Measurements from ENCODE around the gene SLC8A1.
A peak's percentile ranks its signal among the peaks of the same experiment; 100 is the strongest.

Gene SLC8A1

GRCh38 chr2:40228310-40228709 lies 223.6 kb downstream of the SLC8A1 start:
- no peak for DNase-seq (ENCODE audit: low spot score)

GRCh38 chr2:40227210-40227609 lies 224.7 kb downstream of the SLC8A1 start:
- DNase-seq (ENCODE audit: low spot score), result no peak

GRCh38 chr2:40226637-40227036 lies 225.3 kb downstream of the SLC8A1 start:
- no peak for DNase-seq (ENCODE audit: low spot score)

- DNase-seq (ENCODE audit: low spot score), result no peak
These were observed 226.2 kb downstream of the SLC8A1 start for GRCh38 chr2:40225670-40226210.

- no peak for DNase-seq (ENCODE audit: low spot score)
These were observed 227.6 kb downstream of the SLC8A1 start for GRCh38 chr2:40224318-40224717.

GRCh38 chr2:40220177-40220925 lies 231.5 kb downstream of the SLC8A1 start:
- no peak for DNase-seq (ENCODE audit: low spot score)

GRCh38 chr2:40219141-40219540 lies 232.7 kb downstream of the SLC8A1 start:
- DNase-seq (ENCODE audit: low spot score), result no peak

- DNase-seq (ENCODE audit: low spot score), result no peak
These were observed 233.2 kb downstream of the SLC8A1 start for GRCh38 chr2:40218679-40219078.

- DNase-seq (ENCODE audit: low spot score), result no peak
These were observed 238.3 kb downstream of the SLC8A1 start for GRCh38 chr2:40213619-40214018.

- peak; percentile 26 for DNase-seq (ENCODE audit: low spot score)
These were observed 238.8 kb downstream of the SLC8A1 start for GRCh38 chr2:40213071-40213470.

- DNase-seq (ENCODE audit: low spot score), result no peak
These were observed 240.9 kb downstream of the SLC8A1 start for GRCh38 chr2:40210968-40211353.

GRCh38 chr2:40210344-40210967 lies 241.4 kb downstream of the SLC8A1 start:
- DNase-seq (ENCODE audit: low spot score), result no peak

- no peak for DNase-seq (ENCODE audit: low spot score)
These were observed 242.1 kb downstream of the SLC8A1 start for GRCh38 chr2:40209761-40210160.

GRCh38 chr2:40208463-40208862 lies 243.4 kb downstream of the SLC8A1 start:
- DNase-seq (ENCODE audit: low spot score), result peak; percentile 32

GRCh38 chr2:40204268-40204667 lies 247.6 kb downstream of the SLC8A1 start:
- no peak for DNase-seq (ENCODE audit: low spot score)

- DNase-seq (ENCODE audit: low spot score), result no peak
These were observed 249.0 kb downstream of the SLC8A1 start for GRCh38 chr2:40202798-40203400.

- DNase-seq (ENCODE audit: low spot score), result no peak
These were observed 250.5 kb downstream of the SLC8A1 start for GRCh38 chr2:40201425-40201824.

GRCh38 chr2:40200366-40200915 lies 251.4 kb downstream of the SLC8A1 start:
- no peak for DNase-seq (ENCODE audit: low spot score)

GRCh38 chr2:40199771-40200170 lies 252.1 kb downstream of the SLC8A1 start:
- no peak for DNase-seq (ENCODE audit: low spot score)

- no peak for DNase-seq (ENCODE audit: low spot score)
These were observed 254.8 kb downstream of the SLC8A1 start for GRCh38 chr2:40197121-40197520.

- no peak for DNase-seq (ENCODE audit: low spot score)
These were observed 258.2 kb downstream of the SLC8A1 start for GRCh38 chr2:40193670-40194026.

GRCh38 chr2:40192864-40193669 lies 258.8 kb downstream of the SLC8A1 start:
- DNase-seq (ENCODE audit: low spot score), result no peak
